Erythroblast (primary cell): ENCODE measurements around the gene MAGI1.

Experiments used
- GATA1 ChIP-seq: IDR thresholded peaks from 2 replicates; pipeline ENCODE4 v1.6.1; 2011; ENCODE audit warnings: low read depth, mild to moderate bottlenecking, control low read depth, low read length, moderate library complexity
- POLR2A ChIP-seq: IDR thresholded peaks from 2 replicates; pipeline ENCODE4 v1.6.1; 2011; ENCODE audit warnings: mild to moderate bottlenecking, low read length

DNA sequence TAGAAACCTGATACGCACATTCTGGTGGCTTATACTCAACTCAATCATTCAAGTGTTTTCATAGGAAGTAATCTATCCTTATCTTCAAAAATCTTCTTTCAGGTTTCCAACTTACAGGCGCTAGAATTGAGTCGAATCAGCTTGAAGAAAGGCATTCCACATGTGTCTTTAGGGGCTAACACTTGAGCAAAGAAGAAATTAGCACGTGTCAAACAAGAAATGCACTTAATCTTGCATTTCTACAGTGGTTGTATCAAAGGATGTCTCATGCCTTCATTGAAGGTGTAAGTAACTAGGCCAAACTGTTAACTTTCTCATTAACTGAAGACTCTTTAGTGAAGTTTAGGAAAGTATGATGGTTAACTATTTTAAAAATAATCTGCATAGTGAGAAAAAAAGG lies 557.6 kb downstream of the MAGI1 start:
- no peak for TF ChIP-seq POLR2A
- TF ChIP-seq GATA1: no peak
